Measurements from ENCODE around the gene PRR18. TPM values are rescaled to one million over a fixed set of nuclear protein-coding genes. Genes with fewer than 3 reads are reported as not detected.

Gene PRR18
- total RNA-seq, 1 donor from 2014 or later: not detected

- DNase-seq (ENCODE audit: extremely low read depth, low read depth, low spot score): no peak
These were observed 29.4 kb downstream of the PRR18 start for GRCh38 chr6:166278579-166279392.

- DNase-seq (ENCODE audit: extremely low read depth, low read depth, low spot score): no peak
These were observed 30.2 kb downstream of the PRR18 start for GRCh38 chr6:166277892-166278578.

- no peak for DNase-seq (ENCODE audit: extremely low read depth, low read depth, low spot score)
These were observed 31.2 kb downstream of the PRR18 start for GRCh38 chr6:166277018-166277417.

DNA sequence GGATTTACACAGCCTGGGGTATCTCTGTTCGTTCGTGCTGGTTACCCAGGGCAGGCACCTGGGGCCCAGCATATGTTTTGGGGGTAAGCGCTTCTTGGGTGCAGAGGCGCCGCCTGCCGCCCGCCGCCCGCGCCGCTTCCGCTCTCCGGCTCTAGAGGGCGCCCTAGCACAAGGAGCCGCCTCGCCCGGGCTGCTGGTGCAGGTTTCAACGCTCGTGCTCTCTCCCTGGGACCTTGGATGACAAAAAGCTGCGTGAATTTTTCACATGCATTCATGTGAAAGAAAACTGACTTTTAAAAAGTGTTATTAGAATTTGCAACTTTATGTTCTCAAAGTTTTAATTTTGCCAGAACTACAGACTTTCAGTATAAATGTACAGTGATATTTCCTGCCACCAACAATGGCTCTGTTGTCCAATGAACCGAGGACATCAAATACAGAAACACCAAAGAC is 32.5 kb downstream of the PRR18 start:
- DNase-seq (ENCODE audit: extremely low read depth, low read depth, low spot score): no peak

GRCh38 chr6:166274739-166275370 is 33.3 kb downstream of the PRR18 start:
- DNase-seq (ENCODE audit: extremely low read depth, low read depth, low spot score): no peak

GRCh38 chr6:166274163-166274562 is 34.0 kb downstream of the PRR18 start:
- no peak for DNase-seq (ENCODE audit: extremely low read depth, low read depth, low spot score)

DNA sequence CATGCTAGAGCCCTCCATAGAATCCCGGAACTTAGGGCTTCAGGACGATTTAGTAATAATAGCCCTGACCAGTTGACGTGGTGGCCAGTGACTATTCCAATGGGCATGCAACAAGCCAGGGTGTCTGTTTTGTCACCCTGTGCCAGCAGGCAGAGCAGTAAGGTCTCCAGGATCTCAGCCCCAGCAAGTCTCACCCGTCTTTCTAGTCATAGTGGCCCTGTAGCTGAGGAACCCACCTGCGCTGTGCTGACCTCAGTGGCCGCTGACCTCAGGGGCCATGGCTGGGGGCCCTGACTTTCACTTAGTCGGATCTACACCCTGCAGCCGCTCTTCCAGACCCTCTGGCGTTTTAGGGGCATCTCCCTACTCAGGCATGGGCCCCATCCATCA is 36.8 kb downstream of the PRR18 start:
- no peak for DNase-seq (ENCODE audit: extremely low read depth, low read depth, low spot score)

- DNase-seq (ENCODE audit: extremely low read depth, low read depth, low spot score): no peak
These were observed 37.4 kb downstream of the PRR18 start for GRCh38 chr6:166270706-166271375.

DNA sequence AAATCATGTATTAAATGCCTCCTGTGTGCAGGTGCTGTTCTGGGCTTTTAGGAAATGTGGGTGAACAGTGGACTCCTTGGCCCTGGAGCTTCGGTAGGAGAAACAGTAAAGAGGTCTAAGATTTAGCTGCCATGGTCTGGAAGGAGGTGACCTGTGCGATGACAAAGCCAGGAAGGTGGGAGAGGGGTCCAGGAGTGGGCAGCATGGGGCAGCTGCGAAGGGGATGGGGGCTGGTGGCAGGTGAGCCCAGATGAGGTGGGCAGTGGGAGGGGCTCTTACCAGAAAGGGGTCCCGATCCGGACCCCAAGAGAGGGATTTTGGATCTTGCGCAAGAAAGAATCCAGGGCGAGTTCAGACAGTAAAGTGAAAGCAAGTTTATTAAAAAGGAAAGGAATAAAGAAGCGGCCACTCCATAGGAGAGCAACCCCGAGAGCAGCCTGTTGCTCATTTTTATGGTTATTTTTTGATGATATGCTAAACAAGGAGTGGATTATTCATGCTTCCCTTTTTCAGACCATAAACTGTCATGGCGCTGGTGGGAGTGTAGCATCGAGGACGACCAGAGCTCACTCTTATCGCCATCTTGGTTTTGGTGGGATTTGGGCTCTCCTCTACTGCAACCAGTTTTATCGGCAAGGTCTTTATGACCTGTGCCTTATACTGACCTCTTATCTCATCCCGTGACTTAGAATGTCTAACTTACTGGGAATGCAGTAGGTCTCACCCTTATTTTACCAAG is 38.7 kb downstream of the PRR18 start:
- no peak for DNase-seq (ENCODE audit: extremely low read depth, low read depth, low spot score)

DNA sequence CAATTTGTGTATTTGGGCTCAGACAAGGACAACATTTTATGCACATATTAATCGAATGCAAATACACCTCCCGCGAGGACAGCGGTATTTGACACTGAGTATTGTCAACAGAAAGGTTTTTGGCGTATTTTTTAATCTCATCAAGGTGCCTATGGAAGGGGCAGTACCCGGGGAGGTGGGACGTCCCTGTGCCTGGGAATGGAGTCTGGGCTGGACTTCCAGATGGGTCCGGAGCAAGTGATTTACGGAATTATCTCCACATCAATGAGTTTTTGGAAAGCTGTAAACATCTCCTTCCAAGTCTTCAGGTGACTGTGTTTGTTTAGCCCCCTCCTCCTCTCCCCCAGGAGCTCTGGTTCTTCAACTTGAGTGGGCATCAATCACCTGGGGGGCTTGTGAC is 39.8 kb downstream of the PRR18 start:
- no peak for DNase-seq (ENCODE audit: extremely low read depth, low read depth, low spot score)

- no peak for DNase-seq (ENCODE audit: extremely low read depth, low read depth, low spot score)
These were observed 40.7 kb downstream of the PRR18 start for GRCh38 chr6:166267526-166267925.

GRCh38 chr6:166266336-166266735 is 41.9 kb downstream of the PRR18 start:
- no peak for DNase-seq (ENCODE audit: extremely low read depth, low read depth, low spot score)

- no peak for DNase-seq (ENCODE audit: extremely low read depth, low read depth, low spot score)
These were observed 45.3 kb downstream of the PRR18 start for GRCh38 chr6:166262743-166263515.

GRCh38 chr6:166259296-166259977 is 48.8 kb downstream of the PRR18 start:
- no peak for DNase-seq (ENCODE audit: extremely low read depth, low read depth, low spot score)

GRCh38 chr6:166258854-166259276 is 49.3 kb downstream of the PRR18 start:
- DNase-seq (ENCODE audit: extremely low read depth, low read depth, low spot score): no peak

DNA sequence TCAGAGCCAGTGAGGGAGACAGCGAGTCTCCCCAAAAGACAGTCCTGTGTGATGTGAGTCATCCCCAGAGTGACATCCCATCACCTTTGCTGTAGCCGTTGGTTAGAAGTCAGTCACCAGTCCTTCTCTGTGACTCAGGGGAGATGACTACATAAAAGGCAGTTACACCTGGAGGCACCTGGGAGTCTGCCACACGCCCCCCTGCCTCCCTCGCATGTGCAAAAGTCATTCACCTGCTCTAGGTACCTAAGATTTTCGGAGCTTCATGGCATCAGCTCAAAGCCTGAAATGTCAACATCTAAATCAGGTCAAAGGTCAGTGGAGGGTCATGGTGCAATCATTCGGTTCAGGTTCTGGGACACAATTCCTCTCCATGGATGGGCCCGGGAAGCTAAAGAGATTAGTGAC is 50.3 kb downstream of the PRR18 start:
- no peak for DNase-seq (ENCODE audit: extremely low read depth, low read depth, low spot score)

Data from glomerular endothelial cell (primary cell).